GM21723 (cell line): ENCODE results near the gene OR13C8.
"Not testable (repeated sequence)": the region's sequence is repeated elsewhere in the genome, so short reads cannot be mapped to it uniquely, and the experiment has no call there.

ENCODE experiments used
- ATAC-seq: cut with Tn5 transposase; IDR thresholded peaks from one replicate; pipeline ENCODE4 v1.9.1; 2021; ENCODE audit warnings: mild to moderate bottlenecking, moderate library complexity; ENCODE audit not compliant: unreplicated experiment

The OR13C8 gene, protein sequence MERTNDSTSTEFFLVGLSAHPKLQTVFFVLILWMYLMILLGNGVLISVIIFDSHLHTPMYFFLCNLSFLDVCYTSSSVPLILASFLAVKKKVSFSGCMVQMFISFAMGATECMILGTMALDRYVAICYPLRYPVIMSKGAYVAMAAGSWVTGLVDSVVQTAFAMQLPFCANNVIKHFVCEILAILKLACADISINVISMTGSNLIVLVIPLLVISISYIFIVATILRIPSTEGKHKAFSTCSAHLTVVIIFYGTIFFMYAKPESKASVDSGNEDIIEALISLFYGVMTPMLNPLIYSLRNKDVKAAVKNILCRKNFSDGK

DNA sequence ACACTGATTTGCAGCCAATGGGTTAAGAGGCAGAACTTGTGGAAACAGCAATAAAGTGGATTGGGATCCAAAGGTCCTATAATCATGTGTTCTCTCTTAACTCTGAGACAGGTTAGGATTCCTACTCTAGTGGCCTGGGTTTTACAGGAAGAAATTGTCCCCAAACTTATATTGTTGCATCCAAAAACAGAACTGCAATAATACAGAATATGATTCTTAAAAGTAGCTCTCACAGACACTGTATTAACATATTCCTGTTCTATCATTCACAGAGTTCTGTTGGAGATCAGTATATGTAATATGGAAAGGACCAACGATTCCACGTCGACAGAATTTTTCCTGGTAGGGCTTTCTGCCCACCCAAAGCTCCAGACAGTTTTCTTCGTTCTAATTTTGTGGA lies at the start of gene OR13C8:
OR13C8 (plus strand) TSS at position 301 of the 400 bp plus-strand sequence; CDS start at position 301, 0 bp downstream.
- ATAC-seq: no peak

DNA sequence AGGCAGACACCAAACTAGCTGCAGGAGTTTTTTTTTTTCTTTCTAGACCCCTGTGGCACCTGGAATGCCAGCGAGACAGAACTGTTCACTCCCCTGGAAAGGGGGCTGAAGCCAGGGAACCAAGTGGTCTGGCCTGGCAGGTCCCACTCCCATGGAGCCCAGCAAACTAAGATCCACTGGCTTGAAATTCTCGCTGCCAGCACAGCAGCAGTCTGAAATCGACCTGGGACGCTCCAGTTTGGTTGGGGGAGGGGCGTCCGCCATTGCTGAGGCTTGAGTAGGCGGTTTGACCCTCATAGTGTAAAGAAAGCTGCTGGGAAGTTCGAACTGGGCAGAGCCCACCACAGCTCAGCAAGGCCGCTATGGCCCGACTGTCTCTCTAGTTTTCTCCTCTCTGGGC lies 48.7 kb upstream of the OR13C8 start:
- ATAC-seq: not testable (repeated sequence)

DNA sequence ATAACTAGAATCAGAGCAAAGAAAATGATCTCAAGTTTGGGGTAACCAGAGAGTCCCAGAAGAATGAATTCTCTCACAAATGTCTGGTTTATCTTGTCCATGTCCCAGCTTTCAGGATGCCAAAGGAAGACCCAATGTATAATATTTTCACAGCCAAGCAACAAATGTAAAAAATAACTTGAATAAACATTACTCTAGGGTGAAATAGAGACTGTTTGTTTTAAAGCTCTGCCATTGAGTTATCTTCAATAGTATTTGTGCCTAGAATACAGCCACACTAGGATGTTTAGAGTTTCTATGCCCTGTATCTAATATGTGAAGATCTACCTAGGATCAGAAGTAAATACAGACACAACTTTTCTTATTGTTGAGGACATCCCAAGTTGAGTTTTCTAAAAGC lies 41.9 kb upstream of the OR13C8 start, which contains the start of gene OR13C4:
OR13C4 (minus strand) TSS at position 101 of the 400 bp plus-strand sequence; CDS start at position 101, 0 bp downstream.
- no peak for ATAC-seq

DNA sequence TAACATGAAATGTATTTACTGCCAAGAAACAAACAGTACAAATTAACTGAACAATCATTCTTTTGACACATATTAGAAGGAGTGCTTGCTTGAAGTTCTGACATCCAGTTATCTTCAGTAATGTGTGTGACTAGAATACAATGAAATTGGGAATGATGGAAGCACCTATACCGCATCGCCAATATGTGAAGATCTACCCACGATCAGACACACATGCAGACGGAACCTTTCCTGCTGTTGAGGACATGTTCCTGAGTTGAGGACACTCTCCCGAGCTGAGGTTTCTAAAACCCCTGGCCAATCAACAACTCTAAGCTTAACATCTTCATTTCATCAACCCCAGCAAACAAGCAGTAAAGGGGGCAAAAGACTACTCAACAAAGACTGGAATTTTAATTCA lies 32.2 kb upstream of the OR13C8 start, which contains the start of gene OR13C3:
OR13C3 (minus strand) TSS at position 101 of the 400 bp plus-strand sequence. CDS start 133 bp downstream, outside the sequence.
- ATAC-seq: no peak

DNA sequence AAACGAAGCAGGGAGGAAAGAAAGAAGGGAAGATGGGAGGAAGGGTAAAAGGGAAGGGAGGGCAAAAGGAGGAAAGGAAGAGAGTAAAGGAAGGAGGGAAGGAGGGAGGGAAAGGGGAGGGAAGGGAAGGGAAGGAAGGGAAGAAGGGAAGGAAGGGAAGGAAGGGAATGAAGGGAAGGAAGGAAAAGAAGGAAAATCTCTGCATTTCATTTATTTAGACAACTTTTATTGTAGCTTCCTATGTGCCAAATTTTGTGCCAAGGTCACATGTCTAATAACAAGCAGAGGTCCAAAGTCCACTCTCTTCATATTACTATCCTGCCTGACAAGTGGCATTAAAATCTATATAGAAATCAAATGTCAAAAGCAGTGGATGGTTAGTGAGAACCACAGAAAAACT lies 29.7 kb upstream of the OR13C8 start:
- no peak for ATAC-seq

DNA sequence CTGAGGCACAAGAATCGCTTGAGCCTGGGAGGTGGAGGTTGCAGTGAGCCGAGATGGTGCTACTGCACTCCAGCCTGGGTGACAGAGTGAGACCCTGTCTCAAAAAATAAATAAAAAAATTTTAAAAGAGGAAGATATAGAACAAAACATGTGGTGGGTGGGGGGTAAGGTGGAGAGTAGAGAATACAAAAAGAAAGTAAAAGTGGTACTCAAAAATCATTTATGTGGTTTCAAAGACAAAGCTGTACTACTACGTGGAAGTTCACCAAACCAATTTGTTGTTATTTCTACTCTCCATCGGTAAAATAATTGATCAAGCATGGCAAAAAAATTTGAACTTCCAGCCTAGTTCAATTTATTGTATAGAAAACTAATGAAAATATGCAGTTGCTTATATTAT lies 24.3 kb upstream of the OR13C8 start:
- no peak for ATAC-seq

DNA sequence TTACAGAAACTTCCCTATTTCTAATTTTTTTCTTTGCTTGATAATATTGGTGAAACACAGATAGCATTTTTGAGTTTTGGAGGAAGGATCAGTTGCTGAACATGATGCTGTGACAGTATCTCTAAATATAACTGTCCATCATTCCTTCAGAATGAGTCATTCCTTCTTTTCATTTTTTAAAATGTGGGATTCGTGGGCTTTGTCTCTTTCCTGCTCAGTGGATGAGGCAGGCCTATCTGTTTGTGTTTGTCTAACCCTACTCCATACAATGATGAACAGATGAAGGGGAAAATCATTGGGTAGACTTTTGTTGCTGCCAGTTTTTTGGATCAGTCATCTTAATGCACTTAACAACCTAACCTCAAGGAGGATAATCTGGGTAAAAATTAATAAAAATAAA lies 15.7 kb upstream of the OR13C8 start:
- ATAC-seq: no peak

DNA sequence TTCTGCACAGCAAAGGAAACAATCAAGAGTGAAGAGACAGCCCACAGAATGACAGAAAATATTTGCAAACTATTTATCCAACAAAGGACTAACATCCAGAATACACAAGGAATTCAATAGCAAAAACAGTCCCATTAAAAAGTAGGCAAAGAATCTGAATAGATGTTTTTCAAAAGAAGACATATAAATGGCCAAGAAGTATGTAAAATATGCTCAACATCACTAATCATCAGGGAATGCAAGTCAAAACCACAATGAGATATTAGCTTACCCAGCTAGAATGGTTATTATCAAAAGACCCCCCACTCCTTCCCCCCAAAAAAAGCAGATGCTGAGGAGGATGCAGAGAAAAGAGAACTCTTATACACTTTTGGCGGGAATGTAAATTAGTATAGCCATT lies 13.4 kb upstream of the OR13C8 start:
- ATAC-seq: no peak

DNA sequence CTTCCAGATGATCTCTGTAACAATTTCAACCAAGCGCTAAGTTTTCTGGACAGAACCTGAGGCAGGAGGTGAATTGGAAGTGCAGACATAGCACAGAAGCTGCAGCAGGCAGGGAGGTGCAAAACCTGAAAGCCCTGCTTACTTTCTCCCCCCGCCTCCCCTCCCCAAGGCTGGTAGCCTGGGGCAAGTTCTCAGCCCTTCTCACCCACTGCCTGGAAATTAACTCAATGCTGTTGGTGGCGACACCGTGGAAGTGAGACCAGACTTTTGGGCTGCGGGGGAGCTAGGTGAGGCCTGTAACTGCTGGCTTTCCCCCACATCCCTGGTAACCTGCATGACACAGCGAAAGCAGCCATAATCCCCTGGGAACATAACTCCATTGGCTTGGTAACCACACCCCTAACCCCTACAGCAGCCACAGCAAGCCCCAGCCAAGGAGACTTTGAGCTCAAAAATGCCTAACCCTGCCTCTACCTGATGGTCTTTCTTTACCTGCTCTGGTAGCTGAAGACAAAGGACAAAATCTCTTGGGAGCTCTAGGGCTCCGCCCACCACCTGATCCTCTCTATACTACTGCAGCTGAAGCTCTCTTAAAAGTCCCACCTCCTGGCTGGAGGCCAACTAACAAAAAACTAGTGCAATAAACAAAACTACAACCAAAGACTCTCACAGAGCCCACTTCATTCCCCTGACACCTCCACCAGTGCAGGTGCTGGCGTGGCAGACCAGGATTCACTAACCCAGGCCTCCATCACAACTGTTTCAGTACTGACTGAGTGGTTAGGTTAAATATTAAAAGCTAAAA lies 11.9 kb upstream of the OR13C8 start:
- ATAC-seq: no peak

DNA sequence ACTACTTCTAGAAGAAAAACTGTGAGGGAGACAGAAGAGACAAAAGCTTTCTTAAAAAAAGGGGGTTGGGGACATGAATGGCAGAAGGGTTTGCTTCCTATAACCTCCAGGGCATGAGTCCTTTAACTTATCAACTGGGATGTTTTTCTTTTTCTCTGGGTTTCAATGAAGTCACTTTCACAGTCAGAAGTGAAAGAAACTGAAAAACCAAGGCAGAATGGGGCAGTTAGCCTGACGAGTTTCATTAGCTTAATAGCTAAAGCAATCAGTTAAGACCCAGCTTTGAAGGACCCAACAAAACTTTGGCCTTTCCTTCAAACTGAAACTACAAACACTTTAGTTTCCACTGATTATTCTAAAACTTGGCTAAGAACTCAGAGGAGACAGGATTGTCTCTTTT lies 4.6 kb upstream of the OR13C8 start:
- ATAC-seq: no peak

DNA sequence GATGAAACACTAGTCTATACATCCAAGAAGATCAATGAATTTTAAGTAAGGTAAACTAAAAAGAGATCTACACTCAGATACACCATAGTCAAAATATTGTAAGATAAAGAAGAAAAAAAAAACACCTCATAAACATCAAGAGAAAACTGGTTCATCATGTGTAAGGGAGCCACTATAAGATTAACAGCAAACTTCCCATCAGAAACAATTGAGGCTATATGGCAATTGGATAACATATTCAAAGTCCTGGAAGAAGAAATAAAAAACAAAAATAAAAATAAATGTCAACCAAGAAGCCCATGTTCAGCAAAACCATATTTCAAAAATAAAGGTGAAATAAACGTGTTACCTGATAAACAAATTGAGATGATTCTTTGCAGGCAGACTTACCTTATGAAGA lies 3.6 kb downstream of the OR13C8 start:
- ATAC-seq: no peak

DNA sequence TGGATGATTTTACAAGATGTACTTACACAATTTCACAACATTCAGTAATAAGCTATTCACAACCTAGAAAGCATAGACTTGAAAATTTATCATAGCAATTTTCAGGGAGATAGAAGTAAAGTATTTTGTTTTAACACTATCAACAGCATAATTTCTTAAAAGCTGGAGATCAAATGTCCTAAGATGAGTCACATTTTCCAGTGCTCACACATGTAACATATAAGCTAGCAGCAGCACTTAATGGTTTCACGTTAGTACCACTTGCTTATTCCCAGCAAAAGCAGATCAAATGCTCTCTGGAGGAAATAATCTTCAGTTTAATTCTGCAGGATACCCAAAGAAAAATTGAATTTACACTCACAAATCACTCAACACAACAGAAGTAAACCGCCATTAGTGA lies 6.5 kb downstream of the OR13C8 start:
- ATAC-seq: no peak

DNA sequence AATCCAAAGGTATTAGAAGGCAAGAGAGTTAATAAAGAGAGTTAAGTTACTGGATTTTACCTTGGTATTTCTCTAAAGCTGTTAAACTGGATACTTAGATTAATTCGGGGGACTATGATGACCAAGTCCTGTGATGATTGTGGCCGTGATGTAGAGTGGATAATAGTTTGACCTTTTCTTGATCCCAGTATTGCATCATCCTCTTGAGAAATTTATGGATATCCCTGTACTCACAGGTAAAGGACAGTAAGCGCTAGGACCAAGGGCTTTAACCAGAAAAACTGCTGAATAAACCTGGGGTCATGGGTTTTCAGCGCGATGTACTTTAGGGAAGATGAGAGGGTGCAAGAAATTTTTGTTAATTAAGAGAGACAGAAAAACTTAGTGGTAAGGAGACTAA lies 8.3 kb downstream of the OR13C8 start:
- no peak for ATAC-seq

DNA sequence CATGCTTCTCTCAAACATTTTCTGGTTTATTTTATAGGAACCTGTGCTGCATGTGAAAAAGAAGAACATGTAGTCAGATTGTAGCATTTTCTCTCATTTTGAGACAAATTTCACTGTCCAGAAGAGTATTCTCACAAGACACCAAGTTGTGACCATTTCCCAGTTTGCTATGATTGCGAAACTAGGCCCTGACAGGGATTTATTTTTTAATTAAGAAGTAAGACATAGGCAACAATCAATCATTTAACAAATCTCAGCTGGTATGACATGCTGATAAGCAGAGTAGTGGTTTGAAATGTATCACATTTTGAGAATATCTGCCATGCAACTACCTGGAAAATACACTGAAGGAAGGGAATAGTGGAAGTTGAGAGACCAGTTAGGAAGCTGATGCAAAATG lies 11.6 kb downstream of the OR13C8 start:
- ATAC-seq: no peak

DNA sequence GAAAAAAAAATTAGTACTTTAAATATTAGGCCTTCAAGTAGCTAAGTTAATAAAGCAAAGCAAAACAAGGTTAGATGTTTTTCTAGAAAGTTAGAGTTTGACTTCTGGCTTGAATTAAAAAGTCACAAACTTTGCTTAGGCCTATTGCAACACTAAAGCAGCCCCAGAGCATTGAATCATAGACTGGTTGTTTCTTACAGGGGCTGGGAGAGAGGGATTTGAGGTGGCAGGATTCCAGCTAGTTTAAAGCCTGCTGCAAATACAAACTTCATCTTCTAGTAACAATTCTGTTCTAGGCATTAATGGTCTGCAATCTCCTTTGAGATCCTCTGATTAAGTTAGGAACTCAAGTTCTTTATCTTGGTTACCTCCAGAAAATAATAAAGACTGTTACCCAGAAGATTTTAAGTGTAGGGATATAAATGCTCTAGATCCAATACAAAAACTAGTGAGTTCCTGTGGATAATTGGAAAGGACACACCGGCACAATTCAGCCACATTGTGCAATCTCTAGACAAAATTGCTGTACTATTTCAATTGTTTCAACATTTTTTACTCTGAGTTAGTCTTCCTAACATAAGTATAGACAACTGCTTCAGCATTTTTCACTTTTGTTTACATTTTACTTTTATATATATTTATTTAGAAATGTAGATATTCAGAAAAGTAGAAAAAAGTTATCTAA lies 17.7 kb downstream of the OR13C8 start:
- no peak for ATAC-seq

DNA sequence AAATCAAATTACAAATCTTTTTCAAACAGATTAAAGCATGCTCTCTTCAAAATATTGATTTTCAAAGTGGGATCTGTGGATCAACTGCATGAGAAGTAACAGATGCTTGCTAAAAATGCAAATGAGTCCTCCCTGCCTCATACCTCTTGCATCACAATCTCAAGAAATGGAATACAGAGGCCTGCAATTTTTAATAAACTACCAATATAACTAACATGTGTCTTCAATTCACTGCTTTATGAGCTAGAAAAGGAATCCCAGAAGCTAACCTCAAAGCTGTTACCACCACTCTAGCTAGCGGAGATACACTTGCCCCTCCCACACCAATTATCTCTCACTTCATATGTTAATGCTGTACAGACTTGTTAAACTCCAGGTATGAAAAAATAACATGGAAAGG lies 20.7 kb downstream of the OR13C8 start:
- ATAC-seq: no peak

DNA sequence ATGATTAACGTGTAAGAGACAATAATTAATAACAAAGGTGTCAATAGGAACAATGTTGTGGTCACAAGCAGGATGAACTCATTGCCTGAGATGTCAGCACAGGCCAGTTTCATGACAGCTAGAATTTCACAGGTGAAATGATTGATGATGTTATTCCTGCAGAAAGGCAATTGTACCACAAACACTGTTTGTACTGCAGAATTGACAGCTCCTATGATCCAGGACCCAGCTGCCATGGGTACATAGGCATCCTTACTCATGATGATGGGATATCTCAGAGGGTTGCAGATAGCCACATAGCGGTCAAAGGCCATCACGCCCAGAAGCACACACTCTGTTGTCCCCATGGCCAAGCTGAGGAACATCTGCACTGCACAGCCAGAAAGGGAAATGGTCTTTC lies 29.8 kb downstream of the OR13C8 start:
- not testable (repeated sequence) for ATAC-seq

DNA sequence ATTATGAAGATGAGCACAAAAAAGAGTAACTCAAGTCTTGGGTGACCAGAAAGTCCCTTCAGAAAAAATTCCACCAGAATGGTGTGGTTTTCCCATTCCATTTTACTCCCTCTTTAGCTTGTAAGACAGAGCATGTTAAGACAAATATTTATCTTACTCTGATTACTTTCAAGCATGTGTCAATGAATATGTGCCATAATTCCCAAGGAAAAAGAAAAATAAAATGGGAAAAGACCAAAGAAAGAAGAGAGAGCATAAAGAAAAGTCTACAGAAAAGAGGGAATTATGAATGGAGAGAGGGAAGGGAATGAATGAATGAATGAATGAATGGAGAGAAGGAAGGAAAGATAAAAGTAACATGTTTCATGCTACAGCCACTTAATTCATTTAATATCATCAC lies 30.3 kb downstream of the OR13C8 start, which contains the start of gene OR13C5:
OR13C5 (minus strand) TSS at position 101 of the 400 bp plus-strand sequence; CDS start at position 101, 0 bp downstream.
- not testable (repeated sequence) for ATAC-seq

DNA sequence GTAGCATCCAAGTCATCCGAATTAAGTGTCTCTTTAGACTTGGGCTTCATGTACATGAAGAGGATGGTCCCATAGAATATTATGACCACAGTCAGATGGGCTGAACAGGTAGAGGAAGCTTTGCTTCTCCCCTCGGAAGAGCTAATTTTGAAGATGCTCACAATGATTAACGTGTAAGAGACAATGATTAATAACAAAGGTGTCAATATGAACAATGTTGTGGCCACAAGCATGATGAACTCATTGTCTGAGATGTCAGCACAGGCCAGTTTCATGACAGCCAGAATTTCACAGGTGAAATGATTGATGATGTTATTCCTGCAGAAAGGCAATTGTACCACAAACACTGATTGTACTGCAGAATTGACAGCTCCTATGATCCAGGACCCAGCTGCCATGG lies 35.8 kb downstream of the OR13C8 start:
- ATAC-seq: no peak

DNA sequence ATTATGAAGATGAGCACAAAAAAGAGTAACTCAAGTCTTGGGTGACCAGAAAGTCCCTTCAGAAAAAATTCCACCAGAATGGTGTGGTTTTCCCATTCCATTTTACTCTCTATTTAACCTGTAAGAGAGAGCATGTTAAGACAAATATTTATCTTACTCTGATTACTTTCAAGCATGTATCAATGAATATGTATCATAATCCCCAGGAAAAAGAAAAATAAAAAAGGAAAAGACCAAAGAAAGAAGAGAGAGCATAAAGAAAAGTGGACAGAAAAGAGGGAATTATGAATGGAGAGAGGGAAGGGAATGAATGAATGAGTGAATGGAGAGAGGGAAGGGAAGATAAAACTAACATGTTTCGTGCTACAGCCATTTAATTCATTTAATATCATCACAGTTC lies 36.6 kb downstream of the OR13C8 start, which contains the start of gene OR13C2:
OR13C2 (minus strand) TSS at position 101 of the 400 bp plus-strand sequence; CDS start at position 101, 0 bp downstream.
- ATAC-seq: not testable (repeated sequence)

DNA sequence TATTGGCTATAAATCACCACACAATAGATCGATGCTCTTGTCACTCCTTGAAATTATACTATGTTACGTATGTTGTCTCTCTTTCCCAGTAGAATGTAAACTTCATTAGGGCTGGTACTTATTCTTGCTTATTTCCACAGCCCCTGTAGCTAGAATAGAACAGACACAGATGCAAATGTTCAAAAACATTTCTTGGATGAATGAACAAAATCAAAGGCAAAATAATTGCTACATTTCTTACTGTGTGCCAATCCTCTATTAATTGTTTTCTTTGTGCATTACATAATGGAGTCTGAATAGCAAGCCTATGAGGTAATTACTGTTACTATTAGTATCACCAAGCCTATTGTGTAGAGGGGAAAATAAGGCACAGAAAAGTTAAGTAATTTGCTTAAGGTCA lies 37.2 kb downstream of the OR13C8 start:
- no peak for ATAC-seq
